Epidermal melanocyte (primary cell): ENCODE measurements around the gene LIX1L.

Experiments used
- DNase-seq: peaks from one replicate; pipeline ENCODE4 v3.0.0; 2011; ENCODE audit warnings: low spot score; ENCODE audit not compliant: insufficient read length

The LIX1L gene

DNA sequence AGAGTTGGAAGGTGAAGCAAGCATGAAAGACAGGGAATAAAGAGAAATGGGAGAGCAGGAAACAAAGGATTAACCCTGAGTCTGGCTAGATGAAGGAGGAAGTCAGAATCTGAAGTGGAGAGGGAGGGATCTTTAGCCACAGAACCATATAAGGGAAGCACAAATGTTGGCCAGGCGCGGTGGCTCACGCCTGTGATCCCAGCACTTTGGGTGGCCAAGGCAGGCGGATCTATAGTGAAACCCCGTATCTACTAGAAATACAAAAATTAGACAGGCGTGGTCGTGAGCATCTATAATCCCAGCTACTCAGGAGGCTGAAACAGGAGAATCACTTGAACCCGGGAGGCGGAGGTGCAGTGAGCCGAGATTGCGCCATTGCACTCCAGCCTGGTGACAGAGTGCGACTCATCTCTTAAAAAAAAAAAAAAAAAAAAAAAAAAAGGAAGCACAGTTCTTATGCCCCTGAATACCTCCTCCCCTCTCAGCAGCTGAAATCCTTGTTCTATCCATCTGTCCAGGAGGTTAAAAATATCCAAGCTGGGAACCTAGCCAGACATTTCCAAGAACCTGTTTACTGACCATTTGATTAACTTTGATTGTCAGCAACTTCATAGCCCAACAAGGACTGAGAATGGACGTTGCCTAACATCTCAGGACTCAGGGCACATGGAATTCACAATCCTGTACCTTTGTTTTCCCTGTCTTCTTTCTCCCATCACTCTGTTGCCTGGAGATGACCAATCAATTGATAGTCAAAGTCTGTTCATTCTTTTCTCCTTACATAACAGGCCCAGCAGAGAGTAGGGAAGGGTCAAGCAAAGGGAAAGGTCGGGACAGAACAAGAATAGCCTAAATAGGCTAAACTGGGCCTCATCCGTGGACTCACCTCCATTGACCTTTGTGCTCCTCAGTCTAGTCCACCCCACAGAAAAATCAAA, 28.0 kb upstream of the LIX1L start:
- no peak for DNase-seq

DNA sequence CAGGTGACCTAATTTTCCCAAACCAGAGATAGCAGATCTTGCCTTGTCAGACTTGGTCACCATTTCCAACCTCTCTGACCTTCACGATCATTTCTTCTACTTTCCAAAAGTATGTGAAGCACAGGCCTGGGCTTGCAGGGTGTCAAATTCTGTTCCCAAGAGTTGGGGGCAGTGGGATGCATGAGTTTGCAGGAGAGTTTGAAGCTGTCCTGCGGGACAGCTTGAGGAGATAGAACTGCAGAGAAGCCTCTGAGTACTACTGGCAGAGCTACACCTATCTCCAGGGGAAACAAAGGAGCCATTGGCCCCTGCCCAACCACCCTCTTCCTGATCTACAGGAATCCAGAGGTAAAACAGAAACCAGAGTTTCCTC, 27.3 kb upstream of the LIX1L start:
- DNase-seq = no peak

DNA sequence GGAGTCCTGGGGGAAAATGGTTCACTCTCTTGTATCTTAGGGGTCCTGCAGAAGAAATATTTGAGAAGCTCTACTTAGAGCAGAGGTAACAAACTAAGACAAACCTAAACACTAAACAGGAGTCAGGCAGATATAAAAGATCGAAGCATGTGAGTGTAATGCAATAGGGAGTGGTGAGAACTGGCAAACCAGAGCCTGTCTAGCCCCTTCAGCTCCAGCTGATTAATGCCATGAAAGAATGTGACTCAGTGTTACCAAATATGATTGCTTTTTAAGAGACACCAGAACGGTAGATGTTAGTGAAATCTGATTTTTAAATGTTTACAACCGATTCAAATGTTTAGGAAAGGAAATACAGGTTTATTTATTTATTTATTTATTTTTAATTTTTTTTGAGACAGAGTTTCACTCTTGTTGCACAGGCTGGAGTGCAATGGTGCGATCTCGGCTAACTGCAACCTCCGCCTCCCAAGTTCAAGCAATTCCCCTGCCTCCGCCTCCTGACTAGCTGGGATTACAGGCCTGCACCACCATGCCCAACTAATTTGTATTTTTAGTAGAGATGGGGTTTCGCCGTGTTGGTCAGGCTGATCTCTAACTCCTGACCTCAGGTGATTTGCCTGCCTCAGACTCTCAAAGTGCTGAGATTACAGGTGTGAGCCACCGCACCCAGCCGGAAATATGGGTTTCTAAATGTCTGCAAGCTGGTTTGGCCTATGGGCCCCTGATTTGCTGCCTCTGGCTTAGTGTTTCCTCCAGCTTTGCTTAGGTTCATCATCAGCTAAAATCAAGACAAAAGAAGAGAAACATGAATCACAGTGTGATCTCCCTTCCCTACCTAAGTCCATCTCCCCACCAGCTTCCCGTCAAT, 26.4 kb upstream of the LIX1L start:
- no peak for DNase-seq

DNA sequence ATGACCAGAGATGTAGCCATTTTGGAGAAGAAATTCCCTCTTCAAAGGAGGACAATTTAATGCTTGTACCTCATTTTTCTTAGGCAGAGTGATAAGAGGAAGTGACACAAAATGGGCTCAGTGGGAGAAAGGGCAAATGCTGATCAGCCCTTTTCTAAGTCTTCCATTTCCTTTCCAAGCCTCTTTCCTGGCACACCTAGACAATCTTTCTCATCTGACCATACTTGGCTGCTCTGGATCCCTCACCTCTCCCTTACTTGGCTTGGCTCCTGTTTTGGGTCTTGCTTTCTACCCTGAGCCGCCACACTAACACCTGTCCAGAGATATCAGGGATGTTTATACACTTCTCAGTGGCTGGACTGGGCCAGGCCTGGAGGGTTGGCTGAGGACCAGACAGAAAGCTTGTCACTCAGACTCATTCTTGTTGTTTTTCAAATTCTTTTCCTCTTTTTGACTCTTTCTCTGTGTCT, 25.4 kb upstream of the LIX1L start:
- no peak for DNase-seq

DNA sequence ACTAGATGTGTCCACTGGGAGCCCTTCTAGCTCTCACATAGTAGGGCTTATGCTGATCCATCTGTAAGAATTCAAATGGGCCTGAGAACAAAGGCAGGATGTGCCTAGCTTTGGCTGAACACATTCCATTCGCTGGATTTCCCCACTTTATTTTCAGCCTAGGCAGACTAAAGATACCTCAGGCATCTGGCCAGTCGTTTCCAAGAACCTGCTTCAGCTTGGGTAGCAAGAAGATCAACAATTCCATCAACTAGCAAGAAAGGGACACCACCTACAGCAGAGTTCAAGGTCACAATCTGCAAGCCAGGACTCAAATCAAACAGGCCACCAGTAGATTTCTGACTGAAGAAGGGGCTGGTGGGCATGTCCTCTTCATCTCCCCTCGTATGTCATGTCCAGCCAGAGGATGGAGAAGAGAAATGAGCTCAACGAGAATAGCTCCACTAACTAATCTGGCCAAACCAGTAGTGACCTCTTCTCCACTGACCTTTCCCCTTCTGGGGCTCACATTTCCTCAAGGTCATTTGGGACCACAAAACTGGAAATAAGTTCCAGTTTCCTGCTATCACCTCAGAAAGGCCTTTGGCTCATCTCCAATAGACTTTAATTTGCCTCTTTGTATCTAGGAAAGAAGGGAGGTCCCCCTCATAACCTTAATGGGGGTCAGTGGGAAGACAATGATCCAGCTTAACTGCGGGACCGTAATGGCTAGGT, 24.4 kb upstream of the LIX1L start:
- DNase-seq = no peak

DNA sequence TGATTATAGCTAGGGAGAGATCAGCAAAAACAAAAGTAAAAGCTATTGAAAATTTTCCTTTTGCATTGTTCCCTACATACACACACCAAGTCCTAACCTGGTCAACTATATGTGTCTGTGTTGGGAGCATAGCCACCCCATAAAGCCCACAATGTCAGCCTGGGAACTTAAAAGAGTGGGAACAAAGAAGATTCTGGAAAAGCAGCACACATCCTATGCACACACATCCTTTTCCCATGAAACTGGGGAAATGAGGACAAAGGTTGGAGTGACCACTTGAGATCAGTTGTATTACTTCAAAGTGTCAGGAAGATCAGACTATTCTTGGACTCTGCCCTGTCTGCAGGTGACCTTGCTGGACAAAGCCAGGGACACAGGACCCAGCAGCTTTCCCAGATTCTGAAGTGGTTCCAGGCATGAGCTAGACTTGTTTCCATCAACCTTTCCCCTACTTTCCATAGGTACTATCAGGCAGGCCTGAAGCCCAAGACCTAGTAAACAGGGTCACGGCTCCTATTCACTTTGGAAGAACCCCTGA, 22.7 kb upstream of the LIX1L start:
- DNase-seq = no peak

DNA sequence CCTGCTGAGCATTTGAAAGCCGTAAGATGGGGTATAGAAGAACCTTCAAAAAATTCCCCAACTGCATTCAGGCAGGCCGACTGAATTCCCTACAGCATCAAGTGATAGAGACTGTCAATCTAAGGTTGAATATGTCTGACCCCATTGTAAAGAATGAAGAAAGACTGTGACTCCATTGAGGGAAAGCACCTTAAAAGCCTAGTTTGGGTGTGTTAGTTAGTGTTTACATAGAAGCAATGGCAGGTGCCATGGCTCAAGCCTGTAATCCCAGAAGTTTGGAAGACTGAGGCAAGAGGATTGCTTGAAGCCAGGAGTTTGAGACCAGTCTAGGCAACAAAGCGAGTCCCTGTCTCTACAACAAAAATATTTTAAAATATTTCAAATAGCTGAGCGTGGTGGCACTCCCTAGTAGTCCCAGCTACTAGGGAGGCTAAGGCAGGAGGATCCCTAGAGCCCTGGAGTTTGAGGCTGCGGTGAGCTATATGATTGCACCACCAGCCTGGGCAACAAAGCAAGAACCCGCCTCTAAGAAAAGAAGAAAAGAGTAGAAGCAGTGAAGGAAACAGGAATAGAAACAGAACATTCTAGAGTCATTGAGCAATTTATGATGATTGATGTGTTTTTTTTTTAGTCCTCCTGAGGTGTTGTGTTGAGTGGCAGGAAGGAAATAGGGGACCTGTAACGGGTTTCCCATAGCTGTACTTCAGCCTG, 22.1 kb upstream of the LIX1L start:
- no peak for DNase-seq

DNA sequence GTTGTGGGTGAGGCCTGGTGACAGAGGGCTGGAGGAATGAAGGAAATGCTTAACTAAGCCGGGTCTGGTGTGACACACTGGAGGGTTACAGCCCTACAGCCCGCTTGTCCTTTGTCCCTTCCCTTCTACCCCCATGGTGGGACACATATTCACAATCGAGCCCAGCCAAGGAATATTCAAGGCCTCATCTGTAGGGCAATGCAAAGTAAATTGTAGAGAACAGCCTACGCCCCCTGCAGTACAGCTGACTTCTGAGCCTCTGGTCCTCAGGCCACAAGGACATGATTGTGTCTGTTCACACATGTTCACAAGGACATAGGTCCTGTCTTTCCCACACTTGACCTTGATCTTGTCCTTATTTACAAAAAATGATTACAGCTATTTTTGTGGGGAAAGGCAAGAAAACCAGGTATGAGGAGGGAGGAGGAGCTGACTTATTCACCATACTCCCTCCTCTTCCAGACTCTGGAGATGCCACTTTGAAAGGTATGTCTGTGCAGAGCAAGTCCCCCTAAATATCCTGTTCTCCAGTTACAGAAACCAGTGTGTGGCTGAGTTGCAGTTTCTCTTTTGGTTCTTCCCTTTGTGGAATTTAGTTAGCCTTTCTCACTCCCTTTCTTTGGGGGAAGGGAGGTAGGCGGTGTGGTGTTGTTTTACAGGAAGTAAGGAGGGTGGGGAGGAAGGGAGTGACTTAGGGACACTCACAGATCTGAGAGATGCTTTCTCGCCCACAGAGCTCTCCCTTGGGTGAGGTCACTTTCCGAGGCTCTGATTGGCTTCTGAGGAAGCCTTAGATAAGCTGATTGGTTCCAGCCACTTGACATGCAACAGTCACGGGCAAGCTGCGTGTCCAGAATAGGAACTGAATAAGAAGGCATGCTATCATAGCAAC, 21.3 kb upstream of the LIX1L start:
- DNase-seq = peak; percentile 98

DNA sequence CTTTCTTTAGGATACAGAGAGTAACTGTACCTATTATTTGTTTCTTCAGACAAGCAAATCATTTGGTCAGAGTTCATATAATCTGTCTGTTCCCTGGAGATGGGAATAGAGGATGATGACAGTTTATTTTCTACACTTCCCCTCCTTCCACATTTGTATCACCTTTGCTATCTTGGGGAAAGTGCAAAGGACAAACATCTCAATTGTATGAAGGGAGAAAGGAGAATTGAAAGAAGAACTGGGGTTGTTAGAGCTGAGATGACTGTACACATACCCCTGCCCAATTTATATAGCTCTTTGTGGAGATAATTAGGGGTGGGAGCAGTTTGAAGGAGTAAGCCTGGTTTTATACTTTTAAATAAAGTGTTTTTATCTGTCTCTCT, 20.6 kb upstream of the LIX1L start:
- DNase-seq = no peak

DNA sequence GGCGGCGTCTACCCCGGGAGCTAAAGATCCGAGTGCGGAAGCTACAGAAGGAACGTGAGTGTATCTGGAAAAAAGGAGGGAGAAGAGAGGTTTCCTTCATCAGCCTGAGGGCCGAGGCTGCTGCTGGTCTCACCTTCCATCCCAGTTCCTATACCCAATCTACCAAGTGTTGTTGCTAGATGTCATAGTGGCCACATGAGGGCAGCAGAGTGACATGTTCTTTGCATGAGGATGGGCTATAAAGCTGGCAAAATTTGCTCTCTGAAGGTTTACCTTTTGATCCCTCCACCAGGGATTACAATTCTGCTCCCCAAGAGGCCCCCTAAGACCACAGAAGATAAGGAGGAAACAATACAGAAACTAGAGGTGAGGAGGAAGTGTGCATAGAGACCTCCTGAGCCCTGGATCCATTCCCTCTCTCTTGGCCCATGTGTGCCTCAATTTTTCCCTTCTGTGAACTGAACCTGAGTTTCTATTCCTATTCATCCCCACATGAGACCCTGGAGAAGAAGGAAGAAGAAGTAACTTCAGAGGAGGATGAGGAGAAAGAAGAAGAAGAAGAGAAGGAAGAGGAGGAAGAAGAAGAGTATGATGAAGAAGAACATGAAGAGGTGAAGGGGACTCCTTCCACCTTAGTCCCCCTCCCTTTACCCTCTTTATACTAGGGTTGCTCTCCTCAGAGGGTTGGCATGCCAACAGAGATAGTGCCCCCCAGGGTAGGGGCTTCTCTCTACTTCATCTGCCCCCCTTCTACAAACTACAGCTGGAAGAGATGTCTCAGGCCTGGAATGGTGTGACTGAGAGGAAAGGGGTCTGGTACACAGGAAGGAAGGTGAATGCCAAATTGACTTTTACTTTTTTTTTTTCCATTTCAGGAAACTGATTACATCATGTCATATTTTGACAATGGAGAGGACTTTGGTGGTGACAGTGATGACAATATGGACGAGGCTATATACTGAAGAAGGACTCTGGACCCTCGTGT, 20.0 kb upstream of the LIX1L start:
- peak; percentile 89 for DNase-seq

DNA sequence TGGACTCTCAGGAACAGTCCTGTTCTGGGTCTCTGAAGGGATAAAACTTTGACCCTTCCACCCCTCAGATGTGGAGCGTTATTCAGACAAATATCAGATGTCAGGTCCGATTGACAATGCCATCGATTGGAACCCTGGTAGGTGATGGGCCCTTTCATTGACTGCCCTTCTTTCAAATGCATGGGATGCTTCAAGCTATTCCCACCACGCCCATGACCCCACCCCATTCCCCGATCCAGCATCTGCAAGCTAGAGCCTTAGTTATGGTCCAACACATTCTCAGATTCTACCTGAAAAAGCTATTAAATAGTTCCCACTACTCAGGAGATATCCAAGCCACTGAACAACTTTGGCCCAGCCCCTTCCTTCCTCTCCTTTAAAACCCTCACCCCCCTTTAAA, 19.2 kb upstream of the LIX1L start:
- no peak for DNase-seq

DNA sequence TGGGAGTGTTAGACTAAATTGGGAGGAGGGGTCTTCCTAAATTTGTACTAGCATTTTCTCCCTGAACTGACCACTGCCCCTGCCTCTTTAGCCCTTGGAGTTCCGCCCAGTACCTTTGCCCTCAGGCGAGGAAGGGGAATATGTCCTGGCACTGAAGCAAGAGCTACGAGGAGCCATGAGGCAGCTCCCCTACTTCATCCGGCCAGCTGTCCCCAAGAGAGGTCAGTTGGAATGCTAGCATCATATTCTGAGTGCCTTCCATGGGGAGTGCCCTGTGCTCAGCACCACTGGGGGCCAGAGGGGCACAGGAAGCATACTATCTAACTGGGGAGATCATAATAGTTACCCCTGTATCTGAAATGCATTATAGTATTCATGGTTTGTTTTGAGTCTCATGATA, 17.4 kb upstream of the LIX1L start:
- DNase-seq = no peak

DNA sequence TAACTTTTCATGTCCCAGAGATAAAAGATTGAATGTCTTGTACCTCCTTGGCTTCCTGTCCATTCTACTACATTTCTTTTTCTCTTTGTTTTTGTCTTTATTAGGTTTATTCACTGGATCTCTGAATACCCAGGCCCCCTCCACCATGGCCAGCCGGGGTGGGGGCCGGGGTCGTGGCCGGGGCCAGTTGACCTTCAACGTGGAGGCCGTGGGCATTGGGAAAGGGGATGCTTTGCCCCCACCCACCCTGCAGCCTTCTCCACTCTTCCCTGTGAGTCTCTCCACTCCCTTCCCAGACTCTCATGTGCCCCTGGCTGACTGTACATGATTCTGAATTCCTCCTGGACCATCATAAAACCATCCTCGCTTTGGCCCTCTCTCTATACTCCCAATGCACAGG, 16.9 kb upstream of the LIX1L start:
- DNase-seq = no peak

DNA sequence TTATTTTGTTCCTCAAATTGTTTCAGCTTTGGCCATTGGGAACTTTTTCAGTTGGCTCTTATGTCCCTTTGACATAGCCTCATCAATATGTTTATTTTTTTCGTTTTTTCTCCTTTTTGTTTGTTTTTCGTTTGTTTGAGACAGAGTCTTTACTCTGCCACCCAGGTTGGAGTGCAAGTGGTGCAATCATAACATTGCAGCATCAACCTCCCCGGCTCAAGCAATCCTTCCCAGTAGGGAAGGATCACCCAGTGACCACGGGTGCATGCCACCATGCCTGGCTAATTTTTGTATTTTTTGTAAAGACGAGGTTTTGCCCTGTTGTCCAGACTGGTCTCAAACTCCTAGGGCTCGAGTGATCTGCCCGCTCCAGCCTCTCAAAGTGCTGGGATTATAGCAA, 14.8 kb upstream of the LIX1L start:
- DNase-seq = no peak

DNA sequence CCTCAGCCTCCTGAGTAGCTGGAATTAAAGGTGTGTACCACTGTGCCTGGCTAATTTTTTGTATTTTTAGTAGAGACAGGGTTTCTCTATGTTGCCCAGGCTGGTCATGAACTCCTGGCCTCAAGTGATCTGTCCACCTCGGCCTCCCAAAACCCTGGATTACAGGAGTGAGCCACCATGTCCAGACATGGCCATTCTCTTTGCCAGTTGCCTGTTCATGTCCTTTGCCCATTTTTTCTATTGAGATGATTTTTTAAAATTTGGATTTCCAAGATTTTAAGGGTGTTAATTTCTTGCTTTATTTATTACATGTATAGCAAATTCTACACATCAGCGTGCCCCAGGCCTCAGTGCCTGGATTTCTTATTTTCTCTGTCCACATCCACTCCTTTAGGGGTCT, 9.5 kb upstream of the LIX1L start:
- DNase-seq = no peak

DNA sequence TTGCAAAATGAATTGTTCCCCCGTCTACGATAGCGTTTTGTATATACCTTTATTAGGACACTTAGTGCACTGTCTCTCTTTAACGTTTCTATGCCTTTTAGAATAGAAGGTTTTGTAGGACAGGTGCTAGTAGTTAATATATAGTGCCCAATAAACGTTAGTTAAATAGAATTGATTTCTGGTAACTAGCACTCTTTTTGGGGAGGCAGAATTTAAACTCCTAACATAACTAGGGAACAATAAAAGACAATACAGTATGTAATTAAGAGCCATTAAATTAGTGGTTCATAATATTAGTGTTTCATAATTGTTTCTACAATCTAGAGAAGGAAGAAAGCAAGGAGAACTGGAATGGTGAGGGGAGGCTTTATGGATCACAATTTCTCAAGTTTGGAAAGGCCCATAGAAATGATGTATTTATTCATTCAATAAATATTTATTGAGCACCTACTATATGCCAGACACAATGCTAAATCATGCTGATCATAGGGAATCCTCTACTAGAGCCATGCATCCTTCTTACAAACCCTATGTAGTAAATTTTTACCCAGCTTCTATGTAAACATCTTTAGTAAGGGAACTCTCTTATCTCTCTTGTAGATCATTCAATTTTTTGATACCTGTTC, 7.4 kb upstream of the LIX1L start:
- no peak for DNase-seq

DNA sequence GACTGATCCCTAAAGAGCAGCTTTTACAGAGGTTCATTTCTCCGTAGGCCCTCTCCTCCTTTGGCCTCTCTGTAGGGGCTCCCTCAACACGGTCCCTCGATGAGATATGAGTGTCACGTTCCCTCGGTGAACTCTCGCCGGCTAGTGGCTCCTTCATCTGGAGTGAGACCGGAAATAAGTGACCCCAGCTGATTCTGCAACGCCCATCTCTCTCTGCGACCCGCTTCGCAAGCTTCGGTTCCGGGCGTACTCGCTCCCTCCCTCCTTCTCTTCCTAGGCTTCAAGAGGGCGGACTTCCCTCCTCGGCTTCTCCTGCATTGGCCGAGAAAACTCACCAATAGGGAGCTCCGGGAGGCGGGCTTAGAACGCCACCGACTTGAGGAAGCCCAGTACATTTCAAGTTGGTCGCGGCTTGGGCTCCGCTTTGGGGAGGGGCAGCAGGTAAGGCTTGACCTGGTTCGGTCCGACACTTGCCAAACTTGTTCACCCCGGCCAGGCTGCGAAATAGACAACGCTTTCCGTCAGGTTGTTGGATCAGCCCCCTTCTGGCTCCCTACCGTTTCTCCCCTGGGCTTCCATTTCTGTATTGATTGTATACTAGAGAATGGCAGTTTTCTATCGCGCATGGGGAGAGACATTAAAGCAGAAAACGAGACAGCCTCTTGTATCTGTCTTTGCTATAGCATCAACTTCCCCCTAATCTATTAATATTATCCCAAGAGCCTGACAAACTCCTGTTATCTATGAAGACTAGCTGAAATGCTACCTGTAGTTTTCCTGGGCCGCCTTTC, 6.7 kb upstream of the LIX1L start, which contains the start of the genes ANKRD34A and POLR3GL:
ANKRD34A (minus strand) TSS at position 248 of the 791 bp plus-strand sequence. CDS start 2,816 bp downstream, outside the sequence.
POLR3GL (plus strand) TSS at position 363 of the 791 bp plus-strand sequence. CDS start 10,176 bp downstream, outside the sequence.
- peak; percentile 96 for DNase-seq
